Activated CD4-positive, alpha-beta T cell treated with anti-CD3 and anti-CD28 coated beads for 48 hours (primary cell): Measurements from ENCODE around the gene DOCK1.
"Not testable (repeated sequence)": the region's sequence is repeated elsewhere in the genome, so short reads cannot be mapped to it uniquely, and the experiment has no call there.

ENCODE experiments used
- DNase-seq: peaks from one replicate; pipeline ENCODE4 v3.0.0-alpha.2; 2020

DOCK1 gene

GRCh38 chr10:126903656-126904360, 1.4 kb upstream of the DOCK1 start:
- no peak for DNase-seq

- no peak for DNase-seq
These were observed 761 bp upstream of the DOCK1 start for GRCh38 chr10:126904516-126904817.

DNA sequence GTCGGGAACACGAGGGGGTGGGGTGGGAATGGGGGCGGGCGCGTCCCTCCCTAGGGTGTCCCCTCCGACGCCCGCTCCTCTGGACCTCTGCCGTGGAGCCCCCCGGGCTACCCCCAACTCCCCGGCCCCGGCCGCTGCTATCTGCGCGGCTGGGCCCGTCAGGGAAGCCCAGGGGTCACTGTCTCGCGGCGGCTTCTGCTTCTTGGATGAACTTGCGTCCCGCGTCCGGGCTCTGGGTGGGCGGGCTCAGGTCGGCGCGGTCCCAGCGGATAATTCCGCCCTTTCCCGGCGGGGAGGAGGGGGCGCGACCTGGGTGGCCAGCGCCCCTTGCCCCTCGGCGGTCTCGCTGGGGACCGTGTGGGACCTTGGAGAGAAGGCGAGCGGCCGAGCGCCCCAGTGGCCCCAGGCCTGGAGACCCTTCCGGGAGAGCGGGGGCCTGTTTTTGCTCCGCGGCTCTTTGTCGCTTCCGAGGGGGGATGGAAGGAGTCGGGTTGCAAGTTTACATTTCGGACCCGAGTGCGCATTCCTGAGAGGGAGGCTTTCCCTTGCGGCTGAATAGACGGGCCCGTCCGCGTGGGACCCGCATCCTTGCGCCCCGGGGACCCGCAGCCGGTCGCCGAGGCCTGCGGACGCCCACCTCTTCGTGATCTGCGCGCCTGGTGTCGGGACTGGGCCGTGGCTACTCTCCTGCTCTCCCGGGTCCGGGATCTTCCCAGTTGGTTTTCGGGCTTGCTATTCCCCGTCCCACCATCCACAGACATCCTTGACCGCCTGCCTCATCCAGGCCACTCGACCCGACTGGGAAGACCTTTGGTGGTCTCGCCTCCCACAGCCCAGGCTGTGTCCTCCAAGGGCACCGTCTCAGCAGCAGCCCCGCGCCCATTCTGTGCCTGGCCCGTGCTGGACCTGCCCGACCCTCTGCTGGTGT, 812 bp downstream of the DOCK1 start:
- no peak for DNase-seq

GRCh38 chr10:126906704-126907422, 1.6 kb downstream of the DOCK1 start:
- DNase-seq = no peak

DNA sequence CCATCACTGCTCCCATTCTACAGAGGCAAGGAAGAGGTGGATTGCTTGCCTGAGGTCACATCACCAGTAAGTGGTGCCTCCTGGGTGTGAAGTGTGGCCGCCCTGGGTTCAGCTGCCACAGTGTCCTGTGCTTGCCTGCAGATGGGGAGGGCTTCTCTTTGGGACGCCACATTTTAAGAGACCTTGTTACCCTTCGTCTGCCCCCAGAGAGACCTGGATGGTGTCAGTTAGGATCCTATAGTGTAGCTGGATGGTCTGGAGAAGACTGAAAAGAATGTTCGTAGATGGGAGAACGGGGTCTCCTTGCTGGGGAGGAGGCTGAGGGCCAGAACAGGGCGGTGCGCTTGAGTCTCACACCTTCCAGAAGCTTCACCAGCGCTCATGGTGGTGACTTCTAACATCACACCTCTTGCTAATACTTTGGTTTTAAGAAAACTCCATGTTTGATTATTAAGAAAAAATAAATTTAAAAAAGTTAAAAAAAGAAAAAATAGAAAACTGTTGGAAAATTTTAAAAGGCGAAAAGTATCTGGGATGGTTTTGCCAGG, 2.3 kb downstream of the DOCK1 start:
- DNase-seq = no peak

GRCh38 chr10:126908225-126908624, 3.0 kb downstream of the DOCK1 start:
- no peak for DNase-seq

- DNase-seq = no peak
These were observed 3.5 kb downstream of the DOCK1 start for GRCh38 chr10:126908729-126909128.

- DNase-seq = no peak
These were observed 3.9 kb downstream of the DOCK1 start for GRCh38 chr10:126909147-126909546.

DNA sequence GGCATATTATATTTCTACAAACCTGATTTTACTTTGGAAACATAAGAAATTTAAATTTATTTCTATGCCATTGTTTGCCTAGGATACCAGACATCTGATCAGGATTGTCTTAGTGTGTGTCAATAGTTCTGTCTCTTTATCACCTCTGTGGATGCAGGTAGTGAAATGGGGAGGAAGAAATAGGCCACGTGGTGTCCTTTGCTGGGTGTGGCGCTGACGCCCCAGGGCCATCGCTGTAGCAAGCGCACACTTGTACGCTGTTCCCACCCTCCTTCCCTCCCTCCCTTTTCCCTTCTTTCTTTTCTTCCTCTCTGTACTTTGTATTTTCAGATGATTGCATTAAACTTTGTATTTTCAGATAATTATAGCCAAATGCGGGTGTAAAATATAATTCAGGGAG, 5.0 kb downstream of the DOCK1 start:
- no peak for DNase-seq

GRCh38 chr10:126910798-126911197, 5.6 kb downstream of the DOCK1 start:
- no peak for DNase-seq

GRCh38 chr10:126911301-126911700, 6.1 kb downstream of the DOCK1 start:
- no peak for DNase-seq

- DNase-seq = no peak
These were observed 8.1 kb downstream of the DOCK1 start for GRCh38 chr10:126913316-126913715.

DNA sequence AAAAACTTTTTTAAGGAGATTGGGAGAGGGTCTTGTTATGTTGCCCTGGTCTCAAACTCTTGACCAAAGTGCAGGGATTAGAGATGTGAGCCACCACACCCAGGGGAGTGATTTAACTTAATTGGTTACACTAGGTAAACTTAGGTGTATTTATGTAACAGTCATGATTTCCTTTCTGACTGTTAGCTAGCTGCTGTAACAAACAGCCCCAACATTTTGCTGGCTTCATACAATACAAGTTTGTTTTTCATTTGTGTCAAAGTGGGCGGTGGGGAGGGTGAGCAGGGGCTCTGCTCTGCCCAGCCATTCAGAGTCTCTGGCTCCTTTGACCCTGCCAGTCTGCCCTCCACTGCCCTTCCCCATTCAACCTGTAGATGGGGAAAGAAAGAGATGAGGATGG, 9.3 kb downstream of the DOCK1 start:
- DNase-seq = no peak

- not testable (repeated sequence) for DNase-seq
These were observed 11.7 kb downstream of the DOCK1 start for GRCh38 chr10:126916952-126917351.

DNA sequence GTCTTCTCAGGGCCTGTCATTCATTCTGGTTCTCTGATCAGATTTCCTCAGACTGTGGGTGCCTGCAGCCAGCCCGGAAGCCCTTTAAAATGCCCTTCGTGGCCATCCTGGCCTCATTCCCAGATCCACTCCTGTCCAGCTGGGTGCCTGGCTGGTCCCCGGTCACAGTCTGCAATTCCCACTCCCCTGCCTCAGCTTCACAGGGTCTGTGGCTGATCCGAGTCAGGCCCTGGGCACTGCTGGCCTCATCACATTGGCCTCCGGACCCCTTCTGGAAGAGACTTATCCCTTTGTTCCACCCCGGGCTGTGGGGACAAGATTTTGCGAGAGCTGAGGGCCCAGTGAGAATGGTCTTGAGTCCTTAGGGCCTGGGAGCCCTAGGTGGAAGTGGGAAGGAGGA, 12.1 kb downstream of the DOCK1 start:
- DNase-seq = no peak

DNA sequence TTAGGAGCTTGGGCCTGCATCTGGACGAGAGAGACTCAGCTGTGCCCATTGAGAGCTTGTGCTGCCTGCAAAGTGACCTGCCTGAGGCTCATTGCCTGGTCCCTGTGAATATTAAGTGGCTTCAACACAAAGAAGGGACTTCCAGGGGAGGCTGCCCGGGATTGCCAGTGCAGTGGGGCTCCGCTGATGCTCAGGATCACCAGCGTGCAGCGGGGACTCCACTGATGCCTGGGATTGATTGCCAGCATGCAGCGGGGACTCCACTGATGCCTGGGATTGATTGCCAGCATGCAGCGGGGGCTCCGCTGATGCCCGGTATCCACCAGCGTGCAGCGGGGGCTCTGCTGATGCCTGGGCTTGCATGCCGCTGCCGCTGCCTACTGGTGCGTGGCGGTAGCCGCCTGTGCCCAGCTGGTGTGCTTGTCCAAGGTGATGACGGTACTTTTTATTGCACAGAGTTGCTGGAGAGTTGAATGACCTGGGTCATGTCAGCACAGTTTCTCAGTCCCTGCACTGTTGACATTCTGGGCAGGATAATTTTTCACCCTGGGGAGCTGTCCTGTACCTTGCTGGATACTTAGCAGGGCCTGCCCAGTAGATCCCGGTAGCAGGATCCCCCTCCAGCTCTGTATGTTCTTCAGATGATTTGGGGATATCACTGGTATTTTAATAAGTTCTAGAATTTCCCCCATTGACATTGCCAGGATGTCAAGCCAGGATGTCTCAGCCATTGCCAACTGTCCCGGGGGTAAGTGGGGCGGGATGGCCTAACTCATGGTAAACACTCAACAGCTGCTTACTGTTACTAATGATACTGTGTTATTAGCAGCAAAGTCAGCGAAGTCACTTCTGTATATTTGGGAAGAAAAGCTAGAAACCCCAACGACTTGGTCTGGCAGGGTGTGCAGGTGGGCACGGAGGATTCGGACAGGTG, 13.0 kb downstream of the DOCK1 start:
- DNase-seq = no peak

GRCh38 chr10:126919426-126919825, 14.2 kb downstream of the DOCK1 start:
- DNase-seq = no peak

GRCh38 chr10:126921162-126921561, 15.9 kb downstream of the DOCK1 start:
- no peak for DNase-seq

DNA sequence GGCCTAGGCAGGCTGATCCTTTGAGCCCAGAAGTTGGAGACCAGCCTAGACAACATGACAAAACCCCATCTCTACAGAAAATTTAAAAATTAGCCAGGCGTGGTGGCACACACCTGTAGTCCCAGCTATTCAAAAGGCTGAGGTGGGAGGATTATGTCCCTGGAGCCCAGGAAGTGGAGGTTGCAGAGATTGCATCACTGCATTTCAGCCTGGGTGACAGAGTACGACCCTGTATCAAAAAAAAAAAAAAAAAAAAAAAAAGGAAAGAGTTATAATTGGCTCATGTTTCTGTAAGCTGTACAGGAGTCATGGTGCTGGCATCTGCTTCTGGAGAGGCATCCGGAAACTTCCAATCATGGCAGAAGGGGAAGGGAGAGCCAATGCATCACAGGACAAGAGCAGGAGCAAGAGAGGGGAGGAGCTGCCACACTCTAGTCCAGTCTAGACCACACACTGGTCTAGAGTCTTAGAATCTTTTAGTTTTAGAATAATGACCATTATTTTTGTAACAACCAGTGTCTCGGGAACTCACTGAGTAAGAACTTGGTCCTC, 16.8 kb downstream of the DOCK1 start:
- DNase-seq = no peak

DNA sequence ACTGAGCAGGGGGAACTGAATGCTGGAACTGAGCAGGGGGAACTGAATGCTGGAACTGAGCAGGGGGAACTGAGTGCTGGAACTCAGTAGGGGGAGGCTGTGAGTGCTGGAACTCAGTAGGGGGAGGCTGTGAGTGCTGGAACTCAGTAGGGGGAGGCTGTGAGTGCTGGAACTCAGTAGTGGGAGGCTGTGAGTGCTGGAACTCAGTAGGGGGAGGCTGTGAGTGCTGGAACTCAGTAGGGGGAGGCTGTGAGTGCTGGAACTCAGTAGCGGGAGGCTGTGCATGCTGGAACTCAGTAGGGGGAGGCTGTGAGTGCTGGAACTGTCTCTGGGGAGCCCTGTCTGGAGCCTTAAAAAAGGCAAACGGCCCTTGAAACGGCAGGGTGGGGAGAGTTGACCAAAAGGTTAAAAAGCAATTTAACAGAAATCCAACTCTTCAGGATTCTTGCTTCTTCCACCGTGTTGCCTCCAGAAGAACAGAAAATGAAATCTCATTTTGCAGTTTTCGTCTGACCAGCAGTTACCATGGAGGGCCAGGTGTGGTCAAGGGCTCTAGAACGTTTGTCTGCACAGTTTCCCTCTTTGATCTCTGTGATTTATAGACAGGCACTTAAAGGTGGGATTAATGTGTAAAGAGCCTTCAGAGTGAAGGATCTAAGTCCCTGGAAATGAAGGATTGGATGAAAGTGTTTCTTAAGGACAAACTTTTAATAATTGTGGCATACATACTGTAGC, 19.1 kb downstream of the DOCK1 start:
- DNase-seq = no peak

DNA sequence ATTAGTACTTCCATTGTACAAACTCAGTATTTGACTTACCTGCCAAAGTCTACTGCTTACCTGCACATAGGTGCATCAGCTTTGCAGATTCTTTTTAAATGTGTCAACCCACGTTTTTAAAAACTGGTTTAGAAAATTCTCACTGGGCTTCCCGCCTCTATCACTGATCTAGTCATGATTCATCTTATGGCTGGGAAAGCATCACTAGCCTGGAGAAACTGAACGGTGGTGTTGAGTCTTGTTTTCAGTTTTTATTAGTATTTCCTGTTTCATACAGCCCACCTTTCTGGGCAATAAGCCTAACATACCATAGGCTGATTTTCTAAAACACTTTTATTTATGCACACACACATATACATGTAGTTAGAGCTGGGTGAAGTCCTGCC, 19.7 kb downstream of the DOCK1 start:
- no peak for DNase-seq
